Cardiac fibroblast (primary cell): Measurements from ENCODE around the gene ADAT2.
A peak's percentile ranks its signal among the peaks of the same experiment; 100 is the strongest.

Source experiments
- DNase-seq, 2 donors: peaks; one replicate each; pipeline versions ENCODE4 v3.0.0 to v3.0.0-alpha.2; 2010; ENCODE audit warnings: low read depth in 2 of 2
- H3K4me3 ChIP-seq, 2 donors: replicated peaks in 1 of 2; 1 replicate in 1 of 2; 2 replicates in 1 of 2; pipeline ENCODE4 v1.5.1; 2011; ENCODE audit warnings: low read depth in 2 of 2, low read length in 2 of 2, mild to moderate bottlenecking in 2 of 2, moderate library complexity in 1 of 2
- TF ChIP-seq, protein P1 (sequence below): IDR thresholded peaks from one replicate; pipeline ENCODE4 v1.5.1; 2011; ENCODE audit warnings: low read depth, mild to moderate bottlenecking, low read length, inconsistent platforms

The ADAT2 gene

DNA sequence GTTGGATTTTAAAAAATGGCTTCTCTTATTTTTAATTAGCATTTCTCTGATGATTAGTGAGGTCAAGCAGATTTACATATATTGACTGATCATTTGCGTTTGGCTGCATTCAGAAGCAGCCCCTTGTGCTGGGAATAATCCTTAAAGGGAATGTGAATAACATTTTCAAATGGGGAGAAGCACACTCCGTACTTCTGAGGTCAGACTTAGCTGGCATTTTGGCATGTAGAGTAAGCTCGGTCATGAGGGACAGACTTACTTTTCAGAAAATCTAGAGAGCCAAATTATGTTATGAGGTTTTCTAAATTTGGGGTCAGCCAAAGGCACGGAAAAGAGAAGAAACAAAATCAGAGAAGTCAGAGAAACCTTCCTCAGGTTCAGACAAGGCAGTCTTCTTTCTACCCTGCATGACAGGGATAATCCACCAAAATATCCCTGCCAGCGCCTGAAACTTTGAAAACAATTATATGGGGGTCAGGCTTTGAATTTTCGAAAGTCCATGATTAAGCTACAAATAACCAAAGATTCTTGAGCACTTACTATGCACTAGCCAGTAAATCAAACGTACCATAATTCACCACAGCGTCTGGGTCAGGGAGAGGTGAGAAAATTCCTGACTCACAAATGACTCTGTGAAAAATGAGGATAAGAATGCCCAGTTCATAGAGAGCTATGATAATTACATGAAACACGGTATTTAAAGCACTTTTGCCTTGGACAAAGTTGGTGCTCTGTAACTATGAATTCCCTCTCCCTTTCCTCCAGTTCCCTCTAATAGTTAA is 44.9 kb downstream of the ADAT2 start:
- peak; percentile 34 to 64 for DNase-seq
- TF ChIP-seq, protein P1, sequence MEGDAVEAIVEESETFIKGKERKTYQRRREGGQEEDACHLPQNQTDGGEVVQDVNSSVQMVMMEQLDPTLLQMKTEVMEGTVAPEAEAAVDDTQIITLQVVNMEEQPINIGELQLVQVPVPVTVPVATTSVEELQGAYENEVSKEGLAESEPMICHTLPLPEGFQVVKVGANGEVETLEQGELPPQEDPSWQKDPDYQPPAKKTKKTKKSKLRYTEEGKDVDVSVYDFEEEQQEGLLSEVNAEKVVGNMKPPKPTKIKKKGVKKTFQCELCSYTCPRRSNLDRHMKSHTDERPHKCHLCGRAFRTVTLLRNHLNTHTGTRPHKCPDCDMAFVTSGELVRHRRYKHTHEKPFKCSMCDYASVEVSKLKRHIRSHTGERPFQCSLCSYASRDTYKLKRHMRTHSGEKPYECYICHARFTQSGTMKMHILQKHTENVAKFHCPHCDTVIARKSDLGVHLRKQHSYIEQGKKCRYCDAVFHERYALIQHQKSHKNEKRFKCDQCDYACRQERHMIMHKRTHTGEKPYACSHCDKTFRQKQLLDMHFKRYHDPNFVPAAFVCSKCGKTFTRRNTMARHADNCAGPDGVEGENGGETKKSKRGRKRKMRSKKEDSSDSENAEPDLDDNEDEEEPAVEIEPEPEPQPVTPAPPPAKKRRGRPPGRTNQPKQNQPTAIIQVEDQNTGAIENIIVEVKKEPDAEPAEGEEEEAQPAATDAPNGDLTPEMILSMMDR, result no peak
- H3K4me3 ChIP-seq, result no peak overlapping the region

DNA sequence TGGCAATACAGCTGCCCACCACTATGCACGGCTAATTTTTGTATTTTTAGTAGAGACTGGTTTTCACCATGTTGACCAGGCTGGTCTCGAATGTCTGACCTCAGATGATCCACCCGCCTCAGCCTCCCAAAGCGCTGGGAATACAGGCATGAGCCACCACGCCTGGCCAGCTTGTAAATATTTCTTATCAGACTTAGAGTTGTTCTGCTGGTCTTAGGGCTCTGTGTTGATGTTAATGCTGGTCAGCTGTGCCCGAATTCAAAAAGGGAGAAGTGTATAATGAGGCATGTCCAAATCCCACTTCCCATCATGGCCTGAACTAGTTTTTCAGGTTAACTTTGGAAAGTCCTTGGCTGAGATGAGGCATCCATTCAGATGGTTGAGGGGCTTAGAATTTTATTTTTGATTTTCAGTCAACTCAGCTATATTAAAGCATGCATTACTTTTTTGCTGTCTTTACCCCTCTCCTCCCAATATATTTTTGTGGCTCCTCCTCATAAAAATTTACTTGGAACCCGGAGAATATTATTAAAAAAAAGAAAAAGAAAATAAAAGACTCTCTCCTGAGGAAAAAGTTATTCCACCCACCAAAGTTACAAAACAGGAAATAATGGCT is 47.7 kb downstream of the ADAT2 start:
- TF ChIP-seq, protein P1, result no peak
- H3K4me3 ChIP-seq, result no peak overlapping the region
- DNase-seq, result no peak

DNA sequence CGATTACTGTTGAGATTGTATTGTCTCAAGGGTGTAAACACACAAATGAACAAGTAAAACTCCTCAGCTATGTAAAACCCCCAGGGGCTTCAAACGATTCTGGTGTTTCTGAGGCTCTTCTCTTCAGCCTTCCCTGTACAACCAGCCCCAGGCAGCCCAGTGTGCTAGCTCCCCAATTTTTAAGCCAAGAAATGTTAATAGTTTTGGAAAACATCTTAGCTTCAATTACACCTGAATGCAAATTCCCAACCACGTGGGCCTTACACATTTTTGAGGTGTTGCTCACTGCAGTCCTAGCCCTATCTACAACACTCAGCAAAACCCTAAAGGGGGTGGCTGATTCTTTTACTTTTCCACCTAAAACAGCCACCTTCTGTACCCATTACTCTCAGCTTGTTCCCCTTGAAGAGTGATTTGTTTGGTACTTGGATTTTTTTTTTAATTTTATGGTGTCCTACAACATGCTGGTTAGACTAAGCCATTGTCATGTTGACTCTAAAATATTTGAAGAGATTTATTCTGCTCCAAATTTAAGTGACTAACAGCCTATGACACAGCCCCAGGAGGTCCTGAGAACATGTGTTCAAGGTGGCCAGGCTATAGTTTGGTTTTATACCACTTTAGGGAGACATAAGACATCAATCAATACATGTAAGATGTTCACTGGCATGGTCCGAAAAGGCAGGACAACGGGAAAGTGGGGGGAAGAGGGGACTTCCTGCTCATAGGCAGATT is 48.7 kb downstream of the ADAT2 start:
- H3K4me3 ChIP-seq, result no peak overlapping the region
- no peak for DNase-seq
- TF ChIP-seq, protein P1, result no peak

DNA sequence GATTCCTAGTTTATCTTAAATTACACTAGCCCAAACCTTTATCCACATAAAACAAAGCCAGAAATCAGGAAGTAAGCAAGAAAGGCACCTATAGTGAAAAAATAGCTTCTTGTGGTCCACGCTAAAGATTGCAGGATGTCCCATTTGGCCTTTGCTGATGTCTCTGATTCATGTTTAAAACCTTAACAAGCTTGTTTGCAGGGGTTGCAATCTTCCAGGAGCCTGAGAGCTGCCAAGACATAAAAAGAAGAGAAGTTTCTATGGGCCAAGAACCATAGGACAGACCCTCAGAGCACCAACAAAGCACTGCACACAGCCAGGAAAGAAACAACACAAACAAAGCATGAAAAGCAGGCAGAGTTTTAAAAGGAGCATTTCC is 49.4 kb downstream of the ADAT2 start:
- TF ChIP-seq, protein P1, result no peak
- DNase-seq, result no peak
- H3K4me3 ChIP-seq, result no peak overlapping the region

DNA sequence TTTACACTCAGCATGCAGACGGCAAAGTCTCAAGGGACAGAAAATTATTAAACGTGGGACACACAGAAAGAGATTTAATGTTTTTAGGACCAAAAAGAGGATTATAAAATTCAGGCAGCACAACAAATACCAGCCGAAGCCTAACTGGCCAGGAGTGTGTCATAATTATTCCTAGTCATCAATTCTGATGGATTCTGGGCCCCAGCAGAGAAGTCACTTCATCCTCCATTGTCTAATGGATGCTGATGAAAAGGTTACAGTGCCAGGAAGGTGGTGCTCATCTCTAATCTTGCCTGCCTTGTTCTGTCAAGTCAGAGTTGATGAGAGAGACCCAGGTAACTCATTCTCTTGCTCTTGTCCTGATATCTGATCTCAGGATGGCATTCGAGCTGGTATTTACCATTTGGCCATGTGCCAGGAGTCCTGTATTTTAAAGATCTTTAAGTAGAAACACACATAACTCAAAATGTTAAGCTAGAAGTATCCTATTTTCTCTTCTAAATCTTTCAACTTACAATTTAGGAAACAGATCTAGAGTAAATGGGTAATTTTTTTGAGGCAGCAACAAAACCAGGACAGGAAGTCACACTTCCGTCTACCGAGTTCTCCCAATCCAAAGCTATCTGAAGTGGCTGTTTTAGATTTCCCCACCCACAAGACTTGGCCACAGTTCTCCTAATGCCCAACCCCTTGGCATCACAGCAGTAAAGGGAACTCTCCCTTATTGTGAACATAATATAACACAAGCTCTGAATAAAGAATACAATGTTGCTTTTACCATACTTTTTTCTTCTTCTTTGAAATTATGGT is 50.0 kb downstream of the ADAT2 start:
- DNase-seq, result peak; percentile 14 to 60
- TF ChIP-seq, protein P1, result no peak
- no peak overlapping the region for H3K4me3 ChIP-seq

DNA sequence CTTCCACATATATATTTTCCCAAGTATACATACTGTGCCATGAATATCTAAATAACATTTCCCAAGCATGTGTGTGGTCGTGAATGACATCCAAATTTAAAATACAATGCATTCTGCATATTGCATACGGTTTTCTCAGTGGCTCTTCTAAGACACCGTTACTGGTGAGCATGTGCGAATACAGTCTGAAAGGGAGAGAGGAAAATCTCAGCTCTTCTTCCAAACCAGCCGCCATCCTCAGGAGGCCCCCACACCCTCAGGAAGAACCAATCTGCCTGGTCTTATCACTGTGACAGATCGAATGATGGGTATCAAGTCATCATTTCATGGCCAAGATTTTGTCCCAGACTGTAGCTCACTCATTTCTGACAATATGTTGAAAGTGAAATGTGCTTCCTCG is 50.7 kb downstream of the ADAT2 start:
- TF ChIP-seq, protein P1, result no peak
- no peak for DNase-seq
- no peak overlapping the region for H3K4me3 ChIP-seq
